HK-2 (cell line): Measurements from ENCODE around the gene EFCAB13.

ENCODE experiments used
- DNase-seq: peaks from one replicate; pipeline ENCODE4 v3.0.0-alpha.2; 2018; ENCODE audit not compliant: unreplicated experiment

The EFCAB13 gene

GRCh38 chr17:47291242-47291873 lies 32.4 kb upstream of the EFCAB13 start:
- DNase-seq = no peak

GRCh38 chr17:47292206-47292605 lies 31.5 kb upstream of the EFCAB13 start:
- DNase-seq = no peak

GRCh38 chr17:47295037-47295873 lies 28.5 kb upstream of the EFCAB13 start:
- no peak for DNase-seq

DNA sequence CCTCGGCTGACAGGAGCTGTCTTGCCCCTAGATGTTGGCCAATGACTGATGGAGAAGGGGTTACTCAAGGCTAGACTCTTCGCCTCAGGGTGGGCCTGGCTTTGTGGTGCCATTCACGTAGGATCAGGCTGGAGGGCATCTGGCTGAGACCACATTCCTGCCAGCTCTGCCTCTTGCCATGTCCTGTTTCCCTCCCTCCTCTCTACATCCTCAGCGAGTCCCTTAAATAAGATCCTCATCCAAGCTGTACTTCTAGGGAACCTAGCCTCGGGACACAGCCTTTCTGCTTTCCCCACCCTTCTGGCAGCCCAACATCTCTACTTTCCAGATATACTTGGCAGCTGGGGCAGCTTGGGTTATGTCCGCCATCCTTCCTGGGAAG lies 27.9 kb upstream of the EFCAB13 start:
- no peak for DNase-seq

DNA sequence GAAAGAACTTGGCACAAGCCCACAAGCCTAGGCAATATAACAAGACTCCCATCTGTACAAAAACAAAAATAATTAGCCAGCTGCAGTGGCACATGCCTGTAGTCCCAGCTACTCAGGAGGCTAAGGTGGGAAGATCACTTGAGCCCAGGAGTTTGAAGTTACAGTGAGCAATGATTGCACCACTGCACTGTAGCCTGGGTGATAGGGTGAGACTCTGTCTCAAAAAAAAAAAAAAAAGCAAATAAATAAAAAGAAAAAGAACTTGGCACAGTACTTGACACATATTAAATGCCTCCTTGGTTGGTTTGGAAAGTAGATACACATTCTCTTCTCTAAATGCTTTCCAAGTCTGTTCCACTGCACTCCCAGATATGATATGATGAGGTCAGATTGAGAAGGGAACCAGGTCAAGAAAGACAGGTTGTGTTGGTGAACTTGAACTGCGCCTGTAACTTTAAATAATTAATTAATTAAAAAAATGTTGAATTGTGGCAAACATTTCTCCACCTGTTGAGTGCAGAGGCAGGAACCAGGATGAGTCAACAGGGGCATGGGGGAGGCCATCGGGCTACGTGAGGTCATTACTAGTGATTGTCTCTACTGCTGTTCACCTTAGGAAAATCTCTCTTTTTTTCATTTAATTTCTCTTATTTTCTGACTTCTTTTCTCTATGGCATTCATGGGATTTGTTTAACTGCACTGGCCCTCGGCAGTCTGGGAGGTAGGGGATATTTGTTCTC lies 25.9 kb upstream of the EFCAB13 start:
- DNase-seq = no peak

DNA sequence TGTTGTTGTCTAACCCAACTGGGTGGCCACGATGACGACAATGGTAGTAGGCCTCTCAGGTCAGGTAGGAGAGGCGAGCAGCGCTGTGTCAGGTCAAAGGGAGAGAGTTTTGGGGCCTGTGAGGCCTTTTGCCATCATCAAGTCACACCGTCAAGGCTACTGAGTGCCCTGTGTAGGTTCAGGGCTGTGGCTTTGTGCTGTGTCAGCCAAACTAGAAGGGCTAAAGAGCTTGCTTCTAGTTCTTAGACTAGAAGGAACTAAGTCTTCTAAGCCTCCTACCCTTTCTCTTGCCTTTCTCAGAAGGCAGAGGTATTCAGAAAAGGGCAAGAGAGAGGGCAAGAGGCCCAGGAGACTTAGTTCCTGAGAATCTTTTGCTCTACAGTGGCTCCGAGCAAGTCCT lies 25.0 kb upstream of the EFCAB13 start:
- DNase-seq = no peak

DNA sequence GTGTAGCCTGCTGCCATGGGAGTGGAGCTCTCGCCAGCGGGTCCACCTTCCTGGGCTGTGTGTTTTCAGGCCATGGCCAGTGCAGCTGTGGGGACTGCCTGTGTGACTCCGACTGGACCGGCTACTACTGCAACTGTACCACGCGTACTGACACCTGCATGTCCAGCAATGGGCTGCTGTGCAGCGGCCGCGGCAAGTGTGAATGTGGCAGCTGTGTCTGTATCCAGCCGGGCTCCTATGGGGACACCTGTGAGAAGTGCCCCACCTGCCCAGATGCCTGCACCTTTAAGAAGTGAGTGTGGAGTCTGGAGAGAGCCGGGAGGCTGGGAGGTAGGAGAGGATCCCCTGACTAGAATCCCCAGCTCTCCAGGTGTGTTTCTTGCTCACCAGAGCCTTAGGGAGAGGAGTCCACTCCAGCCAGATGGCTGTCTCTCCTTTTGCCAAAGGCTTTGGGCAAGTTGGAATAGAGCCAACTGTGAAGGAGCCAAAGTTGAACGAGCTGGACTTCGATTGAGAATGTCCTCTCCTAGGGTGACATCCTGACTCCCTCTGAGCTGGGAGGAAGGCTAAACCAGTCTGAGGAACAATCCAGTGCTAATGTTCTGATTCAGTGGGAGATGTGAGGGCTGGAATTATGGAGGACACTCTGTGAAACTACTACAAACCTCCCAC lies 24.4 kb upstream of the EFCAB13 start:
- no peak for DNase-seq

- no peak for DNase-seq
These were observed 23.0 kb upstream of the EFCAB13 start for GRCh38 chr17:47300718-47301117.

DNA sequence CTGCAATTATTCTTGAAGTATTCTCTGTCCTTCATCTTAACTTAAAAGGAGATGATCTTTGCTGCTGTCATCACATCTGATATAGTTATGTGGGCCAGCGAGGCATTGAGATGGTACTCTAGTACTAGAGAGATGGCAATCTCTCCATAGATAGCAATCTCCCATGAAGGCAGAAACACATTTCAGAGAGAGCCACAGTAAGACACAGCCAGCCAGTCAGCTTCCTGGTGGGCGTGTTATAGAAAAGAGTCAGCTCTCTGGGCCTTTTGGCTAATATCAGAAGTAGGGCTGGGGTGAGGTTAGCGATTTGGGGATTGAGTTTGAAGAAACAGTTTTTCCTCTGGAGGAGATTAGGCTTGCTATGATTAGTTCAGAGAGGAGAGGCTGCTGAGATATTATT lies 22.6 kb upstream of the EFCAB13 start:
- DNase-seq = no peak

DNA sequence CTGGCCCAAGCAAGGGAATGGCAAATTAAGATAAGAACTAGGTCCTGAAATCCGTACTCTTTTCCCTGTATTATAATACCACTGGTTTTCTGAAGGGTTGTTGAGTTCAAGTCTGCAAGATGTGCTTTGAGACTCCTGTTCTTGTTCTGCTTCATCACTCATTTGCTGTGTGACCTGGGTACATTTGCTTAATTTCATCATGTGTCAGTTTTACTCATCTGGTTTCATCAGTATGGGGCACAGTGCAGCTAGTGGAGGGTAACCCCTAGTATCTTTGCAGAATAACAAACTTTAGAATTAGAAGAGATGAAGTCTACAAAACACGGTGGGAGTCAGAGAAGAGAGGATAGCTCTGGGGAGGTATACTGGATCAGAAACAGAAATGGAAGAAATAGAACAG lies 21.9 kb upstream of the EFCAB13 start:
- no peak for DNase-seq

DNA sequence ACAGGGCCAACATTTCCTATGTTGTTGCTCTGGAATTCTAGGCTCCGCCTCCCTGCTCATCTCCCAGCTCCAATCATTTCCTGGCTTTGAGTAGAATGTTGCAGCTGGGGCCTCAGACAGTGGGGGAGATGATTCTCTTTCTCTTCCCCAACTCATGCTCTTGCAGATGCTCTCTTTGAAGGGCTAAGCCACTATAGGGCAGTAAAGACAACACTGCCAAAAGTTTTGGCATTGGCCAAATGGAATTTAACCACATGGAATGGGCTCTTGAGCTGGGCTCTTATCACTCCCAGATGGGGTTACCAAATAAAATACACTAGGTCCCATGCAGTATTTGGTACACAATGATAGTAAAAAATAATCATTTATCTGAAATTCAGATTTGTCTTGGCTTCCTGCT lies 19.6 kb upstream of the EFCAB13 start:
- DNase-seq = no peak

DNA sequence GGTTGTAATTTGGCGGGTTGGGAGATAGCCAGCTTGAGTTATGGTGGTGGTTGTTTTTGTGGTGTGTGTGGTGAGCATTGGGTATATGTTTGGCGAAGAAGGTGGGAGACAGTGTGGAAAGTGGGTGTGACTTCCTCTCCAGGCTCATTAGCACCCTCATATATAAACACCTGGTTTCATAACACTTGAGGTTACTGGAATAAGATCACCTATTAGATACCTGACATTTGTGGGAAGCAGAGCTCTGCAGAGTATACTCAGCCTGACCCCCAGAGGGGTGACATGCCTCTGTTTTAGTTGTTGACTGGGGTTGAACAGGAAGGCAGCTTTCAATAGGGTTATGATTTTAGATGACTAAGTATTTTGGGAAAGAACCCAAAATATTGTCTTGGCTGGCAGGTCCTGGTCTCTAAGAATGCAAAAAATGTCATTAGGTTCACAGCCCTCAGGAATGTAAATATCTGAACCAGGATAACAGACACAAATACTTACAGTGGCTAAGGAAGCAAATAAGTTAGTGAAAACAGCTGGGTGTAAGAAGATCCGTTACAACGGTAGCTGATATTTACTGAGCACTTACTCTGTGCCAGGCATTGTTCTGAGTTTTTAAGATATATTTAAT lies 18.3 kb upstream of the EFCAB13 start:
- DNase-seq = peak; percentile 64

DNA sequence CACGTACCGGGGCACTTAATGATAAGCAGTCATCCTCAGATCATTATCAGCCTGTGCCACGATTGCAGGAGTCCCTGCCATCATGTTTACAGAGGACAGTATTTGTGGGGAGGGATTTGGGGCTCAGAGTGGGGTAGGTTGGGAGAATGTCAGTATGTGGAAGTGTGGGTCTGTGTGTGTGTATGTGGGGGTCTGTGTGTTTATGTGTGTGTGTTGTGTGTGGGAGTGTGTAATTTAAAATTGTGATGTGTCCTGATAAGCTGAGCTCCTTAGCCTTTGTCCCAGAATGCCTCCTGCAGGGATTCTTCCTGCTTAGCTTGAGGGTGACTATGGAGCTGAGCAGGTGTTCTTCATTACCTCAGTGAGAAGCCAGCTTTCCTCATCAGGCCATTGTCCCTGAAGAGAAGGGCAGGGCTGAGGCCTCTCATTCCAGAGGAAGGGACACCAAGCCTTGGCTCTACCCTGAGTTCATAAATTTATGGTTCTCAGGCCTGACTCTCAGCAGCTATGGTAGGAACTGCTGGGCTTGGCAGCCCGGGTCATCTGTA lies 13.5 kb upstream of the EFCAB13 start:
- DNase-seq = no peak

DNA sequence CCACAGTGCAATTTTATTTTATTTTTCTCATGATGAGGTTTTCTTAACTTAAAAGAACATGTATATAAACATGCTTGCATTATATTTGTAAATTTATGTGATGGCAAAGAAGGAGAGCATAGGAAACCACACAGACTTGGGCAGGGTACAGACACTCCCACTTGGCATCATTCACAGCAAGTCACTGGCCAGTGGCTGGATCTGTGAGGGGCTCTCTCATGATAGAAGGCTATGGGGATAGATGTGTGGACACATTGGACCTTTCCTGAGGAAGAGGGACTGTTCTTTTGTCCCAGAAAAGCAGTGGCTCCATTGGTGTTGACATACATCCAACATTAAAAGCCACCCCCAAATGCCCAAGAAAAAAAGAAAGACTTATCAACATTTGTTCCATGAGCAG lies 12.3 kb upstream of the EFCAB13 start:
- DNase-seq = no peak

DNA sequence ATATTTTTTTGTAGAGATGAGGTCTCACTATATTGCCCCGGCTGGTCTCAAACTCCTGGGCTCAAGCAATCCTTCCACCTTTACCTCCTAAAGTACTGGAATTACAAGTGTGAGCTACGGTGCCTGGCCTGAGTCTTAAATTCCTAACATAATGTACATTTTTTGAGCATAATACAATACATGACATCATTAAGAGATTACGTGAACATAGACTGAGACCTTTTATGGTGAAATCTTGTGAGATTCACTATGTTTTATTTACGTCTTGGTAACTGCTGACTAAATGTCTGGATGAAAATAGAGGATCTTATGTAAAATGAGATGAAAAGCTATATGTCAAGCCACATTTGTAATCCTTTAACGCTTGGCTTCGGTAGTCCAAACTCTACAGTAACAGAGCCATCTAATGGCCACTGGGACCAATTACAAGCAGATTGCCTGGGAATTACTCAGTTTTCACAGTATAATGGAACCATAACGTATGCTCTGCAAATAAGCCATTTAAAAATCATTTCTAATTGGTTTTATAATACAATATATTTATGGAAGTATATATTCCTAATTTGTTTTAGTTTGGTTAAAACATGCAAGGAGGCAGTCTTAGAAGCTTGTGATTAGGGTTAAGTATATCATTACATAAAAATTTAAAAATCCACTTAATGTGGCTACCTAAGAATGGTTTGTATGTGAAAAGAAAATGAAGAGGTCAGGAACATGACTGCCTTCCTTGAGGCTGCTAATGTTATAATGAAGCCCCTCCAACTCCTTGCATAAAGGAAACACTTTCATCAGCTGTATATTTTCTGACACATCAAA lies 8.1 kb upstream of the EFCAB13 start:
- DNase-seq = peak; percentile 17

- DNase-seq = no peak
These were observed 7.4 kb upstream of the EFCAB13 start for GRCh38 chr17:47316311-47316710.

DNA sequence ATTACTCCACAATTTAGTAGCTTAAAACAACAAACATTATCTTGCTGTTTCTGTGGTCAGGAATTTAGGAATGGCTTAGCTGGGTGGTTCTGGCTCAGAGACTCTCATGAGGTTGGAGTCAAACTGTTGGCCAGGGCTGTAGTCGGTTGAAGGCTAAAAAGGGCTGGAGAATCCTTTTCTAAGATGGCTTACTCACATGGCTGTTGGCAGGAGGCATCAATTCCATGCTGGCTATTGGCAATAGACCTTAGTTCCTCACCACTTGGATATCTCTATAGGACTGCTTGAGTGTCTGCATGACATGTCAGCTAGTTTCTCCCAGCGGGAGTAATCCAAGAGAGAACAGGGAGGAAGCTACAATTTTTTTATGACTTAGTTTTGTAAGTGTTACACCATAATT lies 6.6 kb upstream of the EFCAB13 start:
- DNase-seq = no peak

- DNase-seq = no peak
These were observed 5.4 kb upstream of the EFCAB13 start for GRCh38 chr17:47318197-47318918.

GRCh38 chr17:47320879-47321502 lies 2.8 kb upstream of the EFCAB13 start:
- no peak for DNase-seq
